Colonic mucosa (tissue), 4 donors: Measurements from ENCODE around the gene CACNA2D1. TPM values are rescaled to one million over a fixed set of nuclear protein-coding genes. Genes with fewer than 3 reads are reported as not detected.

Source experiments
- DNase-seq: peaks from one replicate; pipeline ENCODE4 v3.0.0-alpha.2; 2020
- H3K27ac ChIP-seq: fragments of 200-600 bp; one replicate; pipeline ENCODE4 v1.8.0; 2021
- H3K27me3 ChIP-seq: fragments of 200-600 bp; one replicate; pipeline ENCODE4 v1.8.0; 2021
- H3K36me3 ChIP-seq: fragments of 200-600 bp; one replicate; pipeline ENCODE4 v1.8.0; 2021
- H3K4me1 ChIP-seq: fragments of 200-600 bp; one replicate; pipeline ENCODE4 v1.8.0; 2021; ENCODE audit warnings: mild to moderate bottlenecking
- H3K4me3 ChIP-seq: fragments of 200-600 bp; one replicate; pipeline ENCODE4 v1.8.0; 2021
- H3K9ac ChIP-seq, 2 donors: one replicate each; pipeline ENCODE4 v1.7.0; 2013; ENCODE audit warnings: control low read depth in 2 of 2, low read depth in 2 of 2, low read length in 2 of 2
- H3K9me3 ChIP-seq: fragments of 200-600 bp; one replicate; pipeline ENCODE4 v1.8.0; 2021
- intact Hi-C: fragments of 100-400 bp; cut with DNase I; formaldehyde crosslinking; loops from one replicate; pipeline ENCODE4 v1.14.1; 2022
- total RNA-seq, 2 donors: library from RNA; stranded (reverse); fragmentation: NEBNext Ultra II Directional in 1 of 2; extraction: Animal tissue kit (Norgen Biotek cat#: 25700) in 1 of 2; gene quantifications; one replicate each; pipeline ENCODE4 v1.2.1, GENCODE V29; 2021
- TF ChIP-seq, protein P1 (sequence below): fragments of 200-600 bp; IDR thresholded peaks from one replicate; pipeline ENCODE4 v1.8.0; 2022; ENCODE audit warnings: antibody characterized with exemption, mild to moderate bottlenecking
- donor health status: healthy.
- donor health status: DM: no; HTN: no; CAD: no.
- donor health status: DM: no; HTN: no; CAD: no.

CACNA2D1 gene
- total RNA-seq, 2 donors from 2014 or later = 1.4 to 9.3 TPM

DNA sequence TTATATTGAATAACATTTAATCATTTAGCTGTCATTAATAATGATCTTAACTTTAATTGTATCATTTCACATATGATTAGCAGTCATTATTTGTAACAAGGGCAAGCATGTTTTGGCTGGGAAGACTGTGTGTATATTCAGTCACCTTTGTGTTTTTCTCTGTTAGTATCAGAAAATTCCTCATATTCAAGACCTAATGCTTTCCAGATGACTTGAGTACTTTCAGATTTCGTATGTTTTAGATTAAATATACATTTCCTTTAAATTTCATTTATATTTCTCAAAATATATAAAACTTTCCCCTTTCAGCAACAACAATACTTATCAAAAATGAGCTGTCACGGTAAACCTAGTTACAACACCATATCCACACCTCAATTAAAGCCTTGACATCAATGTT, 6.3 kb upstream of the CACNA2D1 start:
- intact Hi-C loops = no loop called here
- Histone ChIP-seq H3K27me3 (no peaks in the 10 kb centered on the region), H3K36me3 (no peaks in the 10 kb centered on the region), H3K27ac (no peak overlapping the region), H3K4me3 (no peak overlapping the region), H3K9ac (no peak overlapping the region), H3K4me1 (no peaks in the 10 kb centered on the region), H3K9me3 (no peaks in the 10 kb centered on the region)
- no peak for DNase-seq
- TF ChIP-seq, protein P1, sequence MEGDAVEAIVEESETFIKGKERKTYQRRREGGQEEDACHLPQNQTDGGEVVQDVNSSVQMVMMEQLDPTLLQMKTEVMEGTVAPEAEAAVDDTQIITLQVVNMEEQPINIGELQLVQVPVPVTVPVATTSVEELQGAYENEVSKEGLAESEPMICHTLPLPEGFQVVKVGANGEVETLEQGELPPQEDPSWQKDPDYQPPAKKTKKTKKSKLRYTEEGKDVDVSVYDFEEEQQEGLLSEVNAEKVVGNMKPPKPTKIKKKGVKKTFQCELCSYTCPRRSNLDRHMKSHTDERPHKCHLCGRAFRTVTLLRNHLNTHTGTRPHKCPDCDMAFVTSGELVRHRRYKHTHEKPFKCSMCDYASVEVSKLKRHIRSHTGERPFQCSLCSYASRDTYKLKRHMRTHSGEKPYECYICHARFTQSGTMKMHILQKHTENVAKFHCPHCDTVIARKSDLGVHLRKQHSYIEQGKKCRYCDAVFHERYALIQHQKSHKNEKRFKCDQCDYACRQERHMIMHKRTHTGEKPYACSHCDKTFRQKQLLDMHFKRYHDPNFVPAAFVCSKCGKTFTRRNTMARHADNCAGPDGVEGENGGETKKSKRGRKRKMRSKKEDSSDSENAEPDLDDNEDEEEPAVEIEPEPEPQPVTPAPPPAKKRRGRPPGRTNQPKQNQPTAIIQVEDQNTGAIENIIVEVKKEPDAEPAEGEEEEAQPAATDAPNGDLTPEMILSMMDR = no peak

GRCh38 chr7:82446897-82447296, 3.3 kb upstream of the CACNA2D1 start:
- intact Hi-C loops = no loop called here
- no peak for DNase-seq
- Histone ChIP-seq H3K27ac (no peak overlapping the region), H3K27me3 (peaks cover 21% of the 10 kb centered on the region), H3K4me3 (no peak overlapping the region), H3K9me3 (no peaks in the 10 kb centered on the region), H3K4me1 (no peaks in the 10 kb centered on the region), H3K9ac (no peak overlapping the region), H3K36me3 (no peaks in the 10 kb centered on the region)
- TF ChIP-seq, protein P1 = no peak

- no peak for DNase-seq
- Histone ChIP-seq H3K4me1 (no peaks in the 10 kb centered on the region), H3K36me3 (no peaks in the 10 kb centered on the region), H3K27me3 (peaks cover 22% of the 10 kb centered on the region), H3K27ac (no peak overlapping the region), H3K4me3 (no peak overlapping the region), H3K9ac (no peak overlapping the region), H3K9me3 (no peaks in the 10 kb centered on the region)
- TF ChIP-seq, protein P1 = no peak
- intact Hi-C loops = no loop called here
Observed at GRCh38 chr7:82445271-82445670, 1.7 kb upstream of the CACNA2D1 start.

DNA sequence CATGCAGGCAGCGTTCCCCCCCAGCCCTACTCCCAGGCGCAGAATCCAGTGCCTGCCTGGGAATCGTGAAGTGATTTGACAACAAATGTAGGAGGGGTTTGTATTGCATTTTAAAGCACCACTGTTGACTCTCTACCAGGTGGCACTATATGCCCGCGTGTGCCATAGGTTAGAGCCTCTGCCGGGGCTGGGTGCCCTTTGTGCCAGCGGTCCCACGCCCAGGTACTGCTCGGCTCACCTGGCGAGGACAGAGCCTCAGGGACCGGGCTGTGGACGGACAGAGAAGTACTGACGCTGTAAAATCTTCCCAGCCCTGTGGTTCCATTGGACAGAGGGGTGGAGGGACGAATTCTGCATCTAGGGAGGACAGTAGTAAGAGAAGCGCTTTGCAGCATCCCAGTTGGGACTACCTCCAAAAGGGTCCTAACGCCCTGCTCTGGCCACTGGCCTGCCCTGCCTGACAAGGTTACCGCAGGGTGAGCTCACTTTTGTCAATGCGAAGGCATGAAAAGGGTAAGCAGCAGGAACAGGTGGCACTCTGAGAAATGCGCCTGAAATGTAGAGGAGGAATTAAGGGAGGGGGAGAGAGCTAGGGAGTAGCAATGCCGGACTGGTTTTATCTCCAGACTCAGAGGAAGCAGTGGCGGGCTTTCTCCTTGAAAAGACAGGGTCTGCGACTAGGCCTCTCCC, 788 bp upstream of the CACNA2D1 start:
- peak overlapping the region; percentile 52 for H3K27ac ChIP-seq
- peak overlapping the region; percentile 46 for H3K4me3 ChIP-seq
- intact Hi-C loops = no loop called here
- H3K9ac ChIP-seq = peak overlapping the region in 1 of 2 donors; percentile 13
- H3K36me3 ChIP-seq = no peaks in the 10 kb centered on the region
- DNase-seq = peak; percentile 21
- peaks cover 22% of the 10 kb centered on the region for H3K27me3 ChIP-seq
- no peaks in the 10 kb centered on the region for H3K9me3 ChIP-seq
- TF ChIP-seq, protein P1 = no peak
- H3K4me1 ChIP-seq = no peaks in the 10 kb centered on the region

- TF ChIP-seq, protein P1 = no peak
- DNase-seq = peak; percentile 18
- intact Hi-C loops = no loop called here
- Histone ChIP-seq H3K36me3 (no peaks in the 10 kb centered on the region), H3K27me3 (peaks cover 22% of the 10 kb centered on the region), H3K27ac (peak overlapping the region; percentile 52), H3K9me3 (no peaks in the 10 kb centered on the region), H3K9ac (peak overlapping the region in 1 of 2 donors; percentile 64), H3K4me3 (peak overlapping the region; percentile 46), H3K4me1 (no peaks in the 10 kb centered on the region)
Observed at GRCh38 chr7:82443036-82443546, 486 bp downstream of the CACNA2D1 start.
